Mesenchymal stem cell (in vitro differentiated cells and primary cell): Measurements from ENCODE around the gene KCNJ16.

Source experiments
- DNase-seq: peaks from one replicate; pipeline ENCODE4 v3.0.0-alpha.2; 2013
- H2AFZ ChIP-seq: one replicate; pipeline ENCODE4 v1.6.1; 2013; ENCODE audit warnings: low read depth, mild to moderate bottlenecking, control low read depth, inconsistent platforms, low read length, moderate library complexity
- H2AK5ac ChIP-seq: 2 replicates; pipeline ENCODE4 v1.6.1; 2013; ENCODE audit warnings: low read length, moderate library complexity, mild to moderate bottlenecking, inconsistent platforms; ENCODE audit not compliant: severe bottlenecking
- H2BK120ac ChIP-seq: one replicate; pipeline ENCODE4 v1.6.1; 2013; ENCODE audit warnings: low read depth, mild to moderate bottlenecking, inconsistent platforms, low read length, moderate library complexity
- H2BK12ac ChIP-seq, 2 experiments: one replicate each; pipeline ENCODE4 v1.6.1; 2013; ENCODE audit warnings: inconsistent platforms in 2 of 2, low read length in 2 of 2, mild to moderate bottlenecking in 2 of 2, moderate library complexity in 2 of 2, control low read depth in 1 of 2
- H2BK15ac ChIP-seq: one replicate; pipeline ENCODE4 v1.6.1; 2013; ENCODE audit warnings: mild to moderate bottlenecking, low read depth, inconsistent platforms; ENCODE audit not compliant: poor library complexity, severe bottlenecking
- H2BK5ac ChIP-seq: 2 replicates; pipeline ENCODE4 v1.6.1; 2013; ENCODE audit warnings: low read depth, mild to moderate bottlenecking, low read length, control low read depth, inconsistent platforms; ENCODE audit not compliant: poor library complexity, severe bottlenecking
- H3K14ac ChIP-seq, 2 experiments: one replicate each; pipeline ENCODE4 v1.6.1; 2013; ENCODE audit warnings: inconsistent platforms in 2 of 2, low read length in 2 of 2, control low read depth in 1 of 2, mild to moderate bottlenecking in 1 of 2, moderate library complexity in 1 of 2
- H3K18ac ChIP-seq, 2 experiments: one replicate each; pipeline ENCODE4 v1.6.1; 2013; ENCODE audit warnings: inconsistent platforms in 2 of 2, low read length in 2 of 2, control low read depth in 1 of 2, low read depth in 1 of 2, mild to moderate bottlenecking in 1 of 2
- H3K23ac ChIP-seq, 2 experiments: one replicate each; pipeline ENCODE4 v1.6.1; 2013; ENCODE audit warnings: inconsistent platforms in 2 of 2, low read length in 2 of 2, mild to moderate bottlenecking in 2 of 2, moderate library complexity in 2 of 2, control low read depth in 1 of 2
- H3K27ac ChIP-seq: 2 replicates; pipeline ENCODE4 v1.5.1; 2013; ENCODE audit warnings: mild to moderate bottlenecking, moderate library complexity, low read length, control low read depth, inconsistent platforms; ENCODE audit not compliant: poor library complexity, severe bottlenecking
- H3K27me3 ChIP-seq, 2 experiments: 2 replicates each; pipeline versions ENCODE4 v1.6.1 to v1.7.0; 2013; ENCODE audit warnings: low read length in 2 of 2, mild to moderate bottlenecking in 2 of 2, moderate library complexity in 2 of 2, control low read depth in 1 of 2, inconsistent platforms in 1 of 2; ENCODE audit not compliant: control insufficient read depth in 1 of 2, insufficient read depth in 1 of 2
- H3K36me3 ChIP-seq, 2 experiments: 2 replicates each; pipeline versions ENCODE4 v1.6.1 to v1.7.0; 2013; ENCODE audit warnings: low read length in 2 of 2, control low read depth in 1 of 2, inconsistent platforms in 1 of 2, low read depth in 1 of 2, mild to moderate bottlenecking in 1 of 2; ENCODE audit not compliant: insufficient read depth in 2 of 2, control insufficient read depth in 1 of 2
- H3K4ac ChIP-seq, 2 experiments: one replicate each; pipeline ENCODE4 v1.6.1; 2013; ENCODE audit warnings: inconsistent platforms in 2 of 2, low read length in 2 of 2, mild to moderate bottlenecking in 2 of 2, moderate library complexity in 2 of 2, control low read depth in 1 of 2, low read depth in 1 of 2
- H3K4me1 ChIP-seq: 2 replicates; pipeline ENCODE4 v1.6.1; 2013; ENCODE audit warnings: low read depth, low read length, control low read depth; ENCODE audit not compliant: control insufficient read depth, insufficient read depth
- H3K4me2 ChIP-seq: 2 replicates; pipeline ENCODE4 v1.6.1; 2013; ENCODE audit warnings: low read length, mild to moderate bottlenecking, inconsistent platforms; ENCODE audit not compliant: poor library complexity, severe bottlenecking
- H3K4me3 ChIP-seq, 2 experiments: 2 replicates each; pipeline versions ENCODE4 v1.5.1 to v1.7.0; 2013; ENCODE audit warnings: low read length in 2 of 2, mild to moderate bottlenecking in 2 of 2, control low read depth in 1 of 2, low read depth in 1 of 2; ENCODE audit not compliant: insufficient read depth in 1 of 2
- H3K79me1 ChIP-seq: replicated peaks from 2 replicates; pipeline ENCODE4 v1.6.1; 2013; ENCODE audit warnings: mild to moderate bottlenecking, control low read depth, low read length, inconsistent platforms; ENCODE audit not compliant: poor library complexity, severe bottlenecking
- H3K9ac ChIP-seq: 2 replicates; pipeline ENCODE4 v1.7.0; 2013; ENCODE audit warnings: mild to moderate bottlenecking, low read length, moderate library complexity
- H3K9me3 ChIP-seq: 2 replicates; pipeline ENCODE4 v1.7.0; 2013; ENCODE audit warnings: mild to moderate bottlenecking, low read length; ENCODE audit not compliant: control insufficient read depth
- H4K8ac ChIP-seq: one replicate; pipeline ENCODE4 v1.6.1; 2013; ENCODE audit warnings: inconsistent platforms, mild to moderate bottlenecking, low read length, moderate library complexity
- H4K91ac ChIP-seq: one replicate; pipeline ENCODE4 v1.6.1; 2013; ENCODE audit warnings: mild to moderate bottlenecking, low read length, inconsistent platforms
- WGBS: methylation state at CpG from one replicate; pipeline ENCODE4 v1.1.7; 2013; ENCODE audit warnings: mixed read lengths; 5-methylcytosine and 5-hydroxymethylcytosine counted together

KCNJ16 gene

DNA sequence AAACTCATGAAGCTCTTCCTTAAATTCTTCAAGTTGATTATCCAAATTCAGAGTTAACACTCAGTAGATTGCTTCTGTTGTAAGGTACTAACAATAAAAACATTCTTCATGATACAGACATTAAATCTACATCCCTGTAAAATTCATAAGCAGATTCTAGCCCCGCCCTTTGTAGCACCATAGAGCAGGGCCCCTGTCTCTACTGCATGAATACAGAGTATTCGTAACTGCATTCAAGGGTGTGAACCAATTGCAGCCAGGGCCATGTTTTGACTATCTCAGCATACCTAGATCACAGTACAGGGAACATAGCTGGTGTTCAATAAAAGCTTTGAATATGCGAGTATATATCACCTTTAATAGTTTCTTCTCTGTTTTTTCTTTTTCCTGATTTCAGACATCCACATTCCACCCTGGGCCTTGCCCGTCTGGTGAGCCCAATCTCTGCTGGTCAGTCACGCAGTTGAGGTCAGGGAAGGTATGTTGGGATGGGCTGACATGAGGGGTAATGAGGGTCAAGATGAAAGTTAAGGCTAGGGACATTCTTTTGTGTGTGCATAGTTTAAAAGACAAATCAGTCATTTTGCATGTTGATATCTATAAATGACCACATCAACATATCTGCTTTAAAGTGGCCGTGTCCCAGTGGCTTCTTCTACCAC, 33.0 kb downstream of the KCNJ16 start:
- H3K9me3 ChIP-seq, result no peaks in the 10 kb centered on the region
- peaks cover 0 to 7% of the 10 kb centered on the region in 2 experiments for H3K36me3 ChIP-seq
- H3K4me3 ChIP-seq, result no peak overlapping the region
- H2BK120ac ChIP-seq, result no peak overlapping the region
- H2BK5ac ChIP-seq, result no peak overlapping the region
- no peak overlapping the region for H3K9ac ChIP-seq
- no peaks in the 10 kb centered on the region for H3K27me3 ChIP-seq
- H3K14ac ChIP-seq, result no peak overlapping the region
- no peak overlapping the region for H3K27ac ChIP-seq
- no peak overlapping the region for H2BK15ac ChIP-seq
- no peak overlapping the region for H4K91ac ChIP-seq
- H2AK5ac ChIP-seq, result no peak overlapping the region
- no peak overlapping the region for H4K8ac ChIP-seq
- no peak overlapping the region for H3K18ac ChIP-seq
- peaks cover 9% of the 10 kb centered on the region for H3K4me1 ChIP-seq
- no peak overlapping the region for H2BK12ac ChIP-seq
- no peak overlapping the region for H3K4ac ChIP-seq
- H3K79me1 ChIP-seq, result peaks cover 9% of the 10 kb centered on the region
- H2AFZ ChIP-seq, result no peak overlapping the region
- 97% methylated on average over 5 of the region's 6 CpGs for WGBS
- no peak overlapping the region for H3K4me2 ChIP-seq
- no peak overlapping the region for H3K23ac ChIP-seq
- DNase-seq, result no peak

DNA sequence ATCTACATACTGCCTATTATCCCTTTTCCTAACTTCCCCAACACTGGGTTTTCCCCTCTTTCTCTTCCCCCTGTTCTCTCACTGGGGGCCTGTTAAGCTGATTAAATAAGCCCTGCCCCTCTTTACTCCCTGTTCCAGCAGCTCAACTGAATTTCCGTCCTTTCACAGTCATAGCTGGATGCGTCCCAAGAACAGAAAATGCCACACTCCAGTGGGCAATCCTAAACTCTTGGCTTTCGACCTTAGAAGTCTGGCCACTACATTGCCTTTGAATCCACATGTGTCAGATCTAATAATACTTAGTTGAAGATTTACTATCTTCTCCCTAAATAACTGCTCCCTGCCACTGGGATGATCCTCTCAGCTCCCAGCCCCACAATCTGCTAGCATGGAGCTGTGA, 34.5 kb downstream of the KCNJ16 start:
- Histone ChIP-seq H3K4ac (no peak overlapping the region), H4K8ac (peak overlapping the region; percentile 31), H3K23ac (no peak overlapping the region), H3K14ac (no peak overlapping the region), H2BK120ac (no peak overlapping the region), H3K4me3 (no peak overlapping the region), H3K27ac (peak overlapping the region; percentile 77), H3K4me1 (peaks cover 9% of the 10 kb centered on the region), H3K4me2 (no peak overlapping the region), H3K9ac (no peak overlapping the region), H3K9me3 (no peaks in the 10 kb centered on the region), H2BK12ac (no peak overlapping the region), H2AK5ac (no peak overlapping the region), H3K27me3 (no peaks in the 10 kb centered on the region), H2BK15ac (no peak overlapping the region), H3K79me1 (peaks cover 7% of the 10 kb centered on the region), H4K91ac (no peak overlapping the region), H3K36me3 (peaks cover 0 to 3% of the 10 kb centered on the region in 2 experiments), H2BK5ac (no peak overlapping the region), H2AFZ (no peak overlapping the region), H3K18ac (no peak overlapping the region)
- no peak for DNase-seq
- WGBS, result 79% methylated on average over 3 of the region's 3 CpGs

DNA sequence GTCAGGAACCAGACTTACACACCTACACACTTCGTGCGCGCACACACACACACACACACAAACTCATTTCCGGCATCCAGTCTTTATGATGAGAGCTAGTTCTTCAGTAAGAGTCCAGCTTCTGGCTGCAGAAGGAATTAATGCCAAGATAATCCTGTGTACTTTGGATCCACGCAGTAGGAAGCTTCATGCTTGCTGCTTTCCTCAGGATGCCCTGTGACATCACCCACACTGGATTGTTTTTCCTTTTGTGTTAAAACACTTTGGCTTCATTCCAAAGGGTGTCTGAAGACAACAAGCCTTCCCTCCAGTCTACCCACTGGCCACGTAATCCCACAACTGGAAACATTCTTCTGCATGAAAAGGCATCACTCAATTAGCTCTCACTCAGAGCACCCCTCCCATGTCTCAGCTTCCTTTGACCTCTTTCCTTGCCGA, 35.4 kb downstream of the KCNJ16 start:
- Histone ChIP-seq H2AK5ac (no peak overlapping the region), H3K36me3 (no peaks in the 10 kb centered on the region), H2BK5ac (no peak overlapping the region), H3K4me2 (no peak overlapping the region), H4K8ac (no peak overlapping the region), H3K4me3 (no peak overlapping the region), H3K23ac (no peak overlapping the region), H3K18ac (no peak overlapping the region), H2AFZ (no peak overlapping the region), H2BK12ac (no peak overlapping the region), H3K27me3 (no peaks in the 10 kb centered on the region), H3K14ac (no peak overlapping the region), H3K4me1 (peaks cover 9% of the 10 kb centered on the region), H3K9ac (no peak overlapping the region), H3K79me1 (peaks cover 5% of the 10 kb centered on the region), H2BK120ac (no peak overlapping the region), H2BK15ac (no peak overlapping the region), H4K91ac (no peak overlapping the region), H3K4ac (no peak overlapping the region), H3K27ac (peak overlapping the region; percentile 77), H3K9me3 (no peaks in the 10 kb centered on the region)
- 92% methylated on average over 7 of the region's 7 CpGs for WGBS
- DNase-seq, result no peak

DNA sequence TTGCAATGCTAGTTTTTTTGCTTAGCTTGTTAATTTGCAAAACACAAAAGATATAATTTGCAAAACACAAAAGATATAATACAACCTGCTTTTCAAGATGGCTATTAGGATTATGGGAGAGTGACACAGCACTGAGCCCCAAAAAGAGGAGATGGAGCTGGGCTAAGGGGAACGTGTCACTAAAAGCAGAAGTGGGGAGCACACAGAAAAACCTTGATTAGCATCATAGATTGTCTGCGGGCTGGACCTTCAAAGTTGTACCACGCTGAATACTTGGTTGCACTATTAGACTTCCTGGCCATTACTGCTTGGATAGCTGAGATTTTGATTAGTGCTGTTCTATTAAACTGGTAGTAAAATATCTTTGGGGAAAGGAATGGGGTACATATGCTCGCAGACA, 36.2 kb downstream of the KCNJ16 start:
- Histone ChIP-seq H3K9me3 (no peaks in the 10 kb centered on the region), H2BK12ac (no peak overlapping the region), H3K79me1 (peaks cover 5% of the 10 kb centered on the region), H4K8ac (no peak overlapping the region), H2AFZ (no peak overlapping the region), H3K27ac (peak overlapping the region; percentile 52), H3K18ac (no peak overlapping the region), H3K36me3 (no peaks in the 10 kb centered on the region), H2BK5ac (no peak overlapping the region), H3K23ac (no peak overlapping the region), H3K27me3 (no peaks in the 10 kb centered on the region), H2AK5ac (peak overlapping the region; percentile 49), H3K9ac (no peak overlapping the region), H3K4me1 (peaks cover 9% of the 10 kb centered on the region), H4K91ac (no peak overlapping the region), H3K4me2 (no peak overlapping the region), H2BK120ac (no peak overlapping the region), H3K4me3 (no peak overlapping the region), H2BK15ac (no peak overlapping the region), H3K14ac (no peak overlapping the region), H3K4ac (no peak overlapping the region)
- DNase-seq, result no peak
- WGBS, result 98% methylated on average over 4 of the region's 4 CpGs
